Measurements from ENCODE around the gene ZC3H15.

DNA sequence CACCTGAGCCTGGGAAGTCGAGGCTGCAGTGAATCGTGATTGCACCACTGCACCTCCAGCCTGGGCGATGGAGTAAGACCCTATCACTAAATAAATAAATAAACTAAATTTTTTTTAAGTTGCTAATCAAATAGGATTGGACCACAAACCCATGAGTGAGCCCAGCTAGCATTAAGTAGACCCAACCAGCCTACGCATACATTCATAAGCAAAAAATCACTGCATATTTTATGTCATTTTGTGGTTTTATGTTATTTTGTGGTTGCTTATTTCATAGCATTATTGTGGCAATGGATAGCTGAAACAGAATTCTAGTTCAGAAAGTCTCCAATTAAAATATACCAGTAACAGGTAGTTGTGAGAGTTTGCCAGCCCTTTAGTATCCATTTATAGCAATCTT is 29.1 kb upstream of the ZC3H15 start:
- TF ChIP-seq POLR2AphosphoS5 (IDR thresholded peaks at IDR 0.05; ENCODE audit: low read depth, low read length) (no peak), POLR2A (IDR thresholded peaks at IDR 0.05; ENCODE audit: low read depth, low read length) (no peak), TAF1 (IDR thresholded peaks at IDR 0.05; ENCODE audit: low read depth, low read length) (no peak), POU2F2 (IDR thresholded peaks at IDR 0.05; ENCODE audit: low read depth, low read length) (no peak)

Measured in GM12891 (cell line).